ENCODE measurements around the gene TMEM198. TPM values are rescaled to one million over a fixed set of nuclear protein-coding genes. Genes with fewer than 3 reads are reported as not detected.

Gene TMEM198
- total RNA-seq, 1 experiment from 2014 or later: 2.3 TPM

GRCh38 chr2:219570924-219571310 is 27.1 kb downstream of the TMEM198 start:
- H3K27ac ChIP-seq (ENCODE audit: low read length): no peak overlapping the region
- H3K4me1 ChIP-seq (ENCODE audit: control insufficient read depth, insufficient read depth, low read length): peaks cover 16% of the 10 kb centered on the region
- TF ChIP-seq CTCF (IDR thresholded peaks at IDR 0.05): no peak
- no peak for TF ChIP-seq SIN3A (IDR thresholded peaks at IDR 0.05; ENCODE audit: borderline replicate concordance, insufficient read depth, low read depth, low read length)
- TF ChIP-seq TCF7L2 (IDR thresholded peaks at IDR 0.05; ENCODE audit: low read depth, low read length): no peak
- TF ChIP-seq POLR2AphosphoS5 (IDR thresholded peaks at IDR 0.05; ENCODE audit: low read depth, low read length): no peak
- no peak for TF ChIP-seq REST (IDR thresholded peaks at IDR 0.05; ENCODE audit: insufficient read depth in 1 of 2, low read depth in 2 of 2, low read length in 1 of 2)
- ATAC-seq (peak; percentile 70), DNase-seq (ENCODE audit: low read depth, low spot score) (no peak)
- CTCF ChIA-PET: interaction anchor here (1.2 kb wide), 1 partner anchor 10 kb away, joined by 3 read pairs; no protein-coding TSS in a partner anchor
- H3K36me3 ChIP-seq (ENCODE audit: control insufficient read depth, insufficient read depth, low read length): no peaks in the 10 kb centered on the region
- peak overlapping the region; percentile 49 for H3K4me3 ChIP-seq (ENCODE audit: low read depth in 2 of 2, low read length in 2 of 2)
- in situ Hi-C loops (cut with HindIII; ENCODE audit: low pct_unique_long_range_greater_than_20kb, low sequenced_read_pairs) (no loop called here), intact Hi-C loops (cut with micrococcal nuclease; ENCODE audit: unreplicated experiment) (no loop called here)
- no peaks in the 10 kb centered on the region for H3K27me3 ChIP-seq (ENCODE audit: control insufficient read depth, insufficient read depth, low read length)
- H3K9me3 ChIP-seq (ENCODE audit: control insufficient read depth, insufficient read depth, low read depth, low read length): no peaks in the 10 kb centered on the region
- BruUV-seq (replicated peaks): no TSS peak
- POLR2A ChIA-PET: interaction anchor here (0.6 to 1.4 kb wide), 2 partner anchors 26 to 325 kb away, joined by 3 to 8 read pairs; no protein-coding TSS in a partner anchor

- H3K27me3 ChIP-seq (ENCODE audit: control insufficient read depth, insufficient read depth, low read length): no peaks in the 10 kb centered on the region
- no peaks in the 10 kb centered on the region for H3K9me3 ChIP-seq (ENCODE audit: control insufficient read depth, insufficient read depth, low read depth, low read length)
- intact Hi-C loops (cut with micrococcal nuclease; ENCODE audit: unreplicated experiment): no loop called here
- H3K4me3 ChIP-seq (ENCODE audit: low read depth in 2 of 2, low read length in 2 of 2): peak within 1 kb of the TSS; percentile 49
- in situ Hi-C loops (cut with HindIII; ENCODE audit: low pct_unique_long_range_greater_than_20kb, low sequenced_read_pairs): no loop called here
- no peak for TF ChIP-seq REST (IDR thresholded peaks at IDR 0.05; ENCODE audit: insufficient read depth in 1 of 2, low read depth in 2 of 2, low read length in 1 of 2)
- no peak for TF ChIP-seq TCF7L2 (IDR thresholded peaks at IDR 0.05; ENCODE audit: low read depth, low read length)
- no peak for TF ChIP-seq POLR2AphosphoS5 (IDR thresholded peaks at IDR 0.05; ENCODE audit: low read depth, low read length)
- no peak for TF ChIP-seq SIN3A (IDR thresholded peaks at IDR 0.05; ENCODE audit: borderline replicate concordance, insufficient read depth, low read depth, low read length)
- no peak for TF ChIP-seq CTCF (IDR thresholded peaks at IDR 0.05)
- no peaks in the 10 kb centered on the region for H3K36me3 ChIP-seq (ENCODE audit: control insufficient read depth, insufficient read depth, low read length)
- BruUV-seq (replicated peaks): no TSS peak
- DNase-seq (ENCODE audit: low read depth, low spot score): no peak
- peak; percentile 84 for ATAC-seq
- CTCF ChIA-PET: interaction anchor here (1.2 kb wide), 1 partner anchor 11 kb away, joined by 3 read pairs; no protein-coding TSS in a partner anchor
- POLR2A ChIA-PET: interaction anchor here (1.4 kb wide), 1 partner anchor 25 kb away, joined by 3 read pairs; no protein-coding TSS in a partner anchor
- peaks cover 16% of the 10 kb centered on the region for H3K4me1 ChIP-seq (ENCODE audit: control insufficient read depth, insufficient read depth, low read length)
- H3K27ac ChIP-seq (ENCODE audit: low read length): peak within 1 kb of the TSS; percentile 59; the same call in 1 of the 2 replicates
Observed at GRCh38 chr2:219571311-219572236, 27.7 kb downstream of the TMEM198 start, which contains the start of gene OBSL1. Gene OBSL1 (minus strand): TSS chr2:219571539. CDS start chr2:219571232, 307 bp downstream.
